ENCODE data around the gene FNIP1. TPM values are rescaled to one million over a fixed set of nuclear protein-coding genes. Genes with fewer than 3 reads are reported as not detected.
"Not testable (repeated sequence)": the region's sequence is repeated elsewhere in the genome, so short reads cannot be mapped to it uniquely, and the experiment has no call there.

The FNIP1 gene
- polyA plus RNA-seq (2013, experiment 1 of 2; ENCODE audit: insufficient read length): 13.5 TPM
- polyA plus RNA-seq (2013, experiment 2 of 2; ENCODE audit: insufficient read length): 12.4 TPM

DNA sequence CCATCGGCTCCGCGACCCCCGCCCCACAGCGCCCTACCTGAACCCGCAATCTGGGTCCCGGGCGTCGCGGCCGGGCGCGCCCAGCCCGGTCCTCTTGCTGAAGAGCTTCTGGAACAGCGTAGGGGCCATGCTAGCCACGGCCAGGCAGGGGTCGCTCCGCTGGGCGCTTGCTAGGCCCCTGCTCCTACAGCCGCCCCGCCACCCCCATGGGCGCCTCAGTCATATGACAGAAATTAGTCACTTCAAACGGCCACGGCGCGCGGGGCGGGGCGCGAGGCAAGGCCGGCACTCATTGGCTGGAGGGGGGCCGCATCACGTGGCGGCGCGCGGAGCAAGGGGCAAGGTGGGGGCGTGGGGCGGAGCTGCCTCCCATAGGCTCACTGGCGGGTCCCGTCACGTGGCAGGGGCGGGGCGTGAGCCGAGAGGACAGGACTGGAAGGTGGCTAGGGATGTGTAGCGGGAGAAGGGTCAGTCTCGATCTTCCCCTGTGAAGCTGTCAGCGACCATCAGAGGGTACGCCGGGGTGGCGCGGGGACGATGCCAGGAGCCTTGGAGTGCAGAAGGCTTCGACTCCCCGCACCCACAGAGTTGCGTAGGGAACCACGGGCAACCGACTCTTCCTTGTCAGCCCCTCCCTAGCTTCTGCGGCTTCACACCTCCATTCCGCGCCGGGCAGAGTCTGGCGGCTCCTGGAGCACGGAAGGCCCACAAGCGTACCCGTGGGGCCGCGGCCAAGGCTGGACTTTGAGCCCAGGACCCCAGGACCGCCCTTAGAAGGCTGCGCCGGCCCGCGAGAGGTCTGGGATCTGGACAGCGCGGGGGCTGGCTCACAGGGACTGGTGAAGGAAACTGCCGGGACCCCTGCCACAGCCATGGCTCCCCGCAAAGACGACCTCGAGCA is at the start of gene FNIP1:
Gene FNIP1, minus strand, starts transcription at position 225 of the 901 bp plus-strand sequence. Its CDS starts 96 bp downstream, at position 129.
- peak; percentile 98 for DNase-seq

DNA sequence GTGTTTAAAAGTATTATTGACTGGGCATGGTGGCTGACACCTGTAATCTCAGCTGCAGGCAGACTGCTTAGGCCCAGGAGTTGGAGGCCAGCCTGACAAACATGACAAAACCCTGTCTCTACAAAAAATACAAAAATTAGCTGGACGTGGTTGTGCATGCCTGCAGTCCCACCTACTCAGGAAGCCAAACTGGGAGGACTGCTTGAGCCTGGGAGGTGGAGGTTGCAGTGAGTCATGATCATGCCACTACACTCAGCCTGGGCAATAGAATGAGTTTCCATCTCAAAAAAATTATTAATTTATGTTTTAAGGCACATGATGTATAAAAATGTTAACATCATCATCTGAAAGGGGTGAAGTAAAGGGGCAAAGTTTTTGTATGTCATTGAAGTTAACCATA is 49.7 kb upstream of the FNIP1 start:
- DNase-seq: no peak

DNA sequence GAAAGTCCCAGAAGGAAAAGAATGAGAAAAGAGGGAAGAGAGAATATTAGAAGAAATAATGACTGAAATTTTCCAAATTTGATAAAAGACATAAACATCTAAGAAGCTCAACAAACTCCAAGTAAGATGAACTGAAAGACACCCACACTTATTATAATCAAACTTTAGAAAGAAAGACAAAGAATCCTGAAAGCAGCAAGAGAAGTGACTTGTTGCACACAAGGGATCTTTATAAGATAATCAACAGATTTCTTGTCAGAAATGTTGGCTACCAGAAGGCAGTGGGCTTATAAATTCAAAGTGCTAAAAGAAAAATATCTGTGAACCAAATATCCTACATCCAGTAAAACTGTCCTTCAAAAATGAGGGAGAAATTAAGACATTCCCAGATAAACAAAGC is 49.0 kb upstream of the FNIP1 start:
- no peak for DNase-seq

DNA sequence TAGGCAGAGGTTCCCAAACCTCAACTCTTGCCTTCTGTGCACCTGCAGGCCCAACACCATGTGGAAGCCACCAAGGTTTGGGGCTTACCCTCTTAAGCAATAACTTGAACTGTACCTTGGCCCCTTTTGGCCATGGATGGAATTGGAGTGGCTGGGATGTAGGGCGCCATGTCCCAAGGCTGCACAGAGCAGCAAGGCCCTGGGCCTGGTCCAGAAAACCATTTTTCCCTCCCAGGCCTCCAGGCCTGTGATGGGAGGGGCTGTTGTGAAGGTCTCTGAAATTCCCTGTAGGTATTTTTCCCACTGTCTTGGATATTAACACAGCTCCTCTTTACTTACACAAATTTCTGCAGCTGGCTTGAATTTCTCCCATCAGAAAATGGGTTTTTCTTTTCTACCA is 46.2 kb upstream of the FNIP1 start:
- not testable (repeated sequence) for DNase-seq

DNA sequence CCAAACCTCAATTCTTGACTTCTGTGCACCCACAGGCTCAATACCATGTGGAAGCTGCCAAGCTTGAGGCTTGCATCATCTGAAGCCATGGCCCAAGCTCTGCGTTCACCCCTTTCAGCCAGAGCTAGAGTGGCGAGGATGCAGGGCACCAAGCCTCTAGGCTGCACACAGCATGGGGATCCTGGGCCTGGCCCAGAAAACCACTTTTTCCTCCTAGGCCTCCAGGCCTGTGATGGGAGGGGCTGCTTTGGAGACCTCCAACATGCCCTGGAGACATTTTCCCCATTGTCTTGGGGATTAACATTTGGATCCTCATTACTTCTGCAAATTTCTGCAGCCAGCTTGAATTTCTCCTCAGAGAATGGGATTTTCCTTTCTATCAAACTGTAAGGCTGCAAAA is 35.9 kb upstream of the FNIP1 start:
- not testable (repeated sequence) for DNase-seq

DNA sequence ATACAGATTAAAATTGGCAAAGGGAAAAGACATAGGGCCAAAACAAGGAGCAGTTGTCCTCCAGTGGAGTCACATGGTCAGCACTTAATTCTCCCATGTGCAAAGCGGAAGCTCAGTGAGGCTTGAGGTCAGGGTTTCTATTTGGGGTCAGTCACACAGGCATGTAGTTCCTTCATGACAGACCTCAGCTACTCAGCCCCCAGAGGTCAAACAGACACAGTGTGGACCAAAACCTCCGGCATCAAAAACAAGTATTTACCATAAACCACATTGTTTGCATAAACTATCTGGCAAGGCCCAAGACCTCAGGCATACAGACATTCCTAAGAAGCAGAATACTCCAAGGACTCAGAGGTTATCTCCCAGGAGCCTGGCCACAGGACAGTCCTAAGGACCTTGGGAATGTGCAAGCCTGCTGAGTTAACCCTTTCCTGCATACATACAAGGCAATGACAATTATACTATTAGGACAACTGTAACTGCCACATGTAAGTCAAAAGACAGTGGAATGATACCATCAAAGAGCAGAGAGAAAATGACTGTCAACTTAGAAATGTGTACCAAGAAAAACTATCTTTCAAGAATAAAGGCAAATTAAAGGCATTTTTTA is 28.7 kb upstream of the FNIP1 start:
- no peak for DNase-seq

DNA sequence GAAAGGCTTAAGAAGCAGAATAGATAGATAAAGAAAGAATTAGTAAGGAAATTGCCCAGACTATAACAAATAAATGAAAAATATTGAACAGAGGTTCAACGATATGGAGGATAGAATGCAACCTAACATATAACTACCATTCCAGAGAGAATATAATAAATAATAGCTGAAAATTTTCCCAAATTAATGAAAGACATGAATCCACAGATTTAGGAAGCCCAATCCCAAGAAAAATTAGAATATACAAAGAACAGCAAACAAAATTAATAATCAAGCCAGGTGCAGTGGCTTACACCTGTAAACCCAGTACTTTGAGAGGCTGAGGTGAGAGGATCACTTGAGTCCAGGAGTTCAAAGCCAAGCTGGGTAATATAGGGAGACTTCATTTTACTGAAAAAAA is 27.8 kb upstream of the FNIP1 start:
- no peak for DNase-seq

DNA sequence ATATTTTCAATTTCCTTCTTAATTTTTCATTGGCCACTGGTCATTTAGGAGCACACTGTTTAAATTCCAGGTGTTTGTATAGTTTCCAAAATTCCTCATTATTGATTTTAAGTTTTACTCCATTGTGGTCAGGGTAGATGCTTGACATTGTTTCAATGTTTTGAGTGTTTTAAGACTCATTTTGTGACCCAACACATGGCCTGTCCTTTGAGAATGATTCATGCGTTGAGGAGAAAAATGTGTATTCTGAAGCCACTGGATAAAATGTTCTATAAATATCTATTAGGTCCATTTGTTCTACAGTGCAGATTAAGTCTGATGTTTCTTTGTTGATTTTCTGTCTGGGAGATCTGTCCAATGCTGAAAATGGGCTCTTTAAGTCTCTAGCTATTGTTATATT is 24.4 kb upstream of the FNIP1 start:
- DNase-seq: peak; percentile 56

DNA sequence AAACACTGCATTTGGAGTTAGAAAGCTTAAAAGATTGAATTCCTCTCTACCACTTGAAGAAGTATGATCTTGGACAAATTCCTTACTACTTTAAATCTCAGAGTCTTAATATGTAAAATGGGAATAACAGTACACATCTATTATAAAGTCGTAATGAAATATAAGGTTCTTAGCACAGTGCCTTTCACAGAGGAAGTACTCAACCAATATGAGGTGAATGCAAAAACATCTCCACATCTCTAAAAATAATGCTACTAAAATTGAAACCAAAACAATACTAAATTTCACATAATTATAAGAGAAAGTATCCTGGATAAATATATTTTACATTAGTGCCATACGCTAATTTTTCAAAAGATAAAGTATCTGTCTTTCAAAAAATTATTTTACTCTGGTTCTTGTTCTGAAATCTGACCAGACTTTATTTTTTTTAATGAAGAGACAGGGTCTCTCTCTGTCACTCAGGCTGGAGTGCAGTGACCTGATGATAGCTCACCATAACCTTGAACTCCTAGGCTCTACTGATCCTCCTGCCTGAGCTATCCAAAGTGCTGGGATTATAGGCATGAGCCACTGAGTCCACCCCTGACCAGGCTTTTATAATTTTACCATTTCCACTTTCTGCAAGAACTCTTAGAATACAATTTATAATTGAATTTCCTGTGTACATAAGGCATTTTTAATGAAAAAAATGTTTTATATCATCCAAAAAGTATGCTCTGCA is 21.3 kb upstream of the FNIP1 start:
- DNase-seq: no peak

DNA sequence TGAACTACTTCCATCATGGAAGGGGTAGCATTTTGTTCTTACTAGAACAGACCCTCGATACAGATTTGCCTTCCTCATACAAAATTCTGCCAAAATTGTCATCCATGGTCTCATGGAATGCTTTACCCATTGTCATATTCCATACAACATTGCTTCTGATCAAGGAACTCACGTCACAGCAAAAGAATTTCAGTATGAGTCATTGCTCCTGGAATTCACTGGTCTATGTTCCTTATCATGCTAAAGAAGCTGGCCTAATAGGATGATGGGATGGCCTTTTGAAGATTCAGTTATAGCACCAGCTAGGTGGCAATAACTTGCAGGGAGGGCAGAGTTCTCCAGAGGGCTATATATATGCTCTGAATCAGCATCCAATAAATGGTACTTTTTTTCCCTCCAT is 18.2 kb upstream of the FNIP1 start:
- peak; percentile 86 for DNase-seq

DNA sequence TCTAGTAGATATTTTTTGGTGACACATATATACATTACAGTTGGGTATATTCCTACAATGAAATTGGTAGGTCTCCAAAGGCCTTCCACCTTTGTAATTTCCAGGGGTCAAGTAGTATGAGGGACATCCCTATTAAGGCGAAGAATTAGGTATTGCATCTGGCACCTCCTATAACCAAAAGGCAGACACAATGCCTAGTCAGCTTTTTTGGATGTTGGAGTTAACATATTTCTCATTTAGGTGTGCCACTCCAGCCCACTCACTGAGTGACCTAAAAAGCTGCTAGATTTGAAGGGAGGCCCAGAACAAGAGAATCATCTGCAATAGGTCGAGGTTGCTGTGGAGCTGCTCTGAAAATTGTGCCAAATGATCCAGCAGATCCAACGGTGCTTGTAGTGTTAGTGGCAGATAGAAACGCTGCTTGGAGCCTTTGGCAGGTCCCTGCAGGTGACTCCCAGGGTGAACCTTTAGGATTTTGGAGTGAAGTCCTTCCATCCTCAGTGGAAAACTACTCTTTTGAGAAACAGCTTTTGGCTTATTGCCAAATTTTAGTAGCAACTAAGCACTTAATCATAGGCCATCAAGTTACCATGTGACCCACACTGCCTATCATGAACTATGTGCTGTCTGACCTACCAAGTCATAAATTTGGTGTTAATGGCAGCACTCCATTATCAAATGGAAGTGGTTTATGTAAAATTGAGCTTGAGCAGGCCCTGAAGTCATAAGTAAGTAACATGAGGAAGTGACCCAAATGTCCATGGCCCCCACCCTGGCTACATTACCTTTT is 15.7 kb upstream of the FNIP1 start:
- no peak for DNase-seq

DNA sequence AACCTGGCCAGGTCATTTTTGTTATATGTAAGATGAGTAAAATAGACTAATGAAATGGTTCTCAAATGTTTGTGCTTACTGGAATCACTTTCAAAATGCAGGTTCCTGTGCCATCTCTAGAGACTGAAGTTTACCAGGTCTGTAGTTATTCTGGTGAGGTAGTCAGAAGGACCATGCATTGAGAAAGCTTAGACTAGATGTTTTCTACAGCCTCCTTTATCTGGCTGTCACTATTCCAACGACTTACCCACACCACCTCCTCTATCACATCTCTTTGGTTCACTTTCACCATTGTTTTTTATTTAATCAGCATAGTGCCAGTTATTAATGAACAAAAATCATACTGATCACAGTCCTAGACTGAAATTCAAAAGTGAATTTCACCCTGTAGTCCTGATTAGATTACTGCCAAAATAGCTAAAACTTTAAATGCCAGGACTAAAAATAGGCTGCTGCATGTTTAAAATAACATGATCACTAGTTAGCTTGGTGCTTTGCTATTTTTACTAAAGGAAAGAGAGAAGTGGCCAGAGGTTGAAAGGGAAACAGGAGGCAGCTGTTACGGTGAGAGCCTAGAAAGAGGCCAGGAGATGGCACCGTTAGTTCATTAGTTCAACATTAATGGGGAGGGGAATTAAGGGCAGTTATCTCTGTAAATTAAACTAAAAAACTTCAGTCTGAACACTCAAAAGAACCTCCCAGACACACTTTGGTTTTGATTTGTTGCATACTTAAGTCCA is 13.9 kb upstream of the FNIP1 start:
- DNase-seq: no peak

DNA sequence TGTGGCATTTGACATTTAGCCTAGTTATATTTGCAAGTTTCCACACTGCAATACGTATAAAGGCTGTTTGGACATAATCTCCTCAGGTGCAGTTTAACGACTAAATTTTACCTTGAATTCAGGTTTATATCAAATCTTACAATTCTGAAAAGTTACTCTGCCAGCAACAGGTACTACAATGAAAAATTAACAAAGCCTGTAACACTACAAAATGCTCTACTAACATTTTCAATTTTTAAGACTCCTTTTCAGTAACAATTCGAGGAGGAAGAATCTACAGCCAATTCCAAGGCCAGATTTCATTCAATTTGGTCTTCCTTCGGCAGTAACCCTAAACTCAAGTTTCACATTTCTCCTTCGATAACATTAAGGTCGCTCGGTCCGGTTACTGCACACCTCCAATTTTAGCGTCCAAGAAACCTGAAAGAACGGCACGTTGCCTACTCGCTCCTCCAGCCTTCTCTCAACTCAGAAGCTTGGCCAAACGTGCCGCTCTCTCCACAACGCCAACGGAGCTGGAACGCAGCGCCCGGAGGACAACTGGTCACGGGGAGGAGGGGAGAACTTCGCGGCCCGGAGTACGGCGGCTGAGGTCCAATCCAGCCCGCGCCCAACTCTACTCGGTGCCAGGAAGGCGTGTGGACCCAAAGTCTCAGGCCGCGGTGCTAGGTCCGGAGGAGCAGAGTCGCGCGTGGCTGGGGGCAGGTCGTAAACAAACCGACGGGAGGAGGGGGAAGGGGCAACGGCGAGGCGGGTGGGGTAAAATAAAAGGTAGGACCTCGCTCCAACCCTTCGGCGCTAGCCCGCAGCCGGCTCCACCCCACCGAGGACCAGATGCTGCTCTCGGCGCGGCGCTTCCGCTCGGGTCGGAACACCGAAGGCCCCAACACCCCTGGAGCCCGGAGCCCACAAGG is 681 bp downstream of the FNIP1 start:
- peak; percentile 36 for DNase-seq

DNA sequence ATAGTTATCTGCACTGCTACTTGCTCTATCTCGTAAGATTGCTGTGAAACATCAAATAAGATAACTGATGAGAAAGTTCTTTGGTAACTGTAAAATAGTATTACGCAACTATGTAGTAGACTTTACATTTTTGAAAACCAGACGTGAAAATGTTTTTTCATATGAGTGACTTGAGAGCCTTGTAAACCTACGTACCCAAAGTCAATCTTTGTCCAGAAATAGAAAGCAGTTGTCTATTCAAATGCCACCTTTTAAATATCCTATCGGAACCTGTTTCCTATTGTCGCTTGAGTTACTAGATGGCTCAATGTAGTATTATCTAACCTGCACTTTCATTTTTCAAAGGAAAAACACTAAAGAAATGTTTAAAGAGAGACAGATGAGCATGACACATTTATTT is 1.6 kb downstream of the FNIP1 start:
- DNase-seq: no peak

DNA sequence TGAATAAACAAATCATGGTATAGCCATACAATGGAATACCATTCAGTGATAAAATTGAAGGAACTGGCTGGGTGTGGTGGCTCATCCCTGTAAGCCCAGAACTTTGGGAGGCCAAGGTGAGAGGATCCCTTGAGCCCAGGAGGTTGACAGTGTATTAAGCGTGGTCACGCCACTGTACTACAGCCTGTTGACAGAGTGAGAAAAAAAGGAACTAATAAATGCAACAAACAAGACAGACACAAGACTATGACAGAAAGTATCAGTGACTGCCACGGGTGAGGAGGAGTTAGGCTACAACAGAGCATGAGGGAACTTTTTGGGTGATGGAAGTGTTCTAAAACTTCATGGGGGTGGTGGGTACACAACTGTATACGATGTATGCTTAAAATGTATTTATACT is 2.2 kb downstream of the FNIP1 start:
- DNase-seq: no peak

DNA sequence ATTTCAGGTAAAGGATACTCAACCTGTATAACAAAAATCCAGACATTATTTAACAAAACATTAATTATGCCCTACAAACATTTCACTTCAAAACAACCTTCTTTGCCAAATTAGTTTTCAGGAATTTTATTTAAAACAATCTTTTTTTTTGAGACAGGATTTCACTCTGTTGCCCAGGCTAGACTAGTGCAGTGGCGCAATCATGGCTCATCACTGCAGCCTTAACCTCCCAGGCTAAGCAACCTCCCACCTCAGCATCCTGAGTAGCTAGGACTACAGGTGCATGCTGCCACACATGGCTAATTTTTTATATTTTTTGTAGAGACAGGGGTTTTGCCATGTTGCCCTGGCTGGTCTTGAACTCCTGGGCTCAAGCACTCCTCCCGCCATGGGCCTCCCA is 3.9 kb downstream of the FNIP1 start:
- DNase-seq: no peak

DNA sequence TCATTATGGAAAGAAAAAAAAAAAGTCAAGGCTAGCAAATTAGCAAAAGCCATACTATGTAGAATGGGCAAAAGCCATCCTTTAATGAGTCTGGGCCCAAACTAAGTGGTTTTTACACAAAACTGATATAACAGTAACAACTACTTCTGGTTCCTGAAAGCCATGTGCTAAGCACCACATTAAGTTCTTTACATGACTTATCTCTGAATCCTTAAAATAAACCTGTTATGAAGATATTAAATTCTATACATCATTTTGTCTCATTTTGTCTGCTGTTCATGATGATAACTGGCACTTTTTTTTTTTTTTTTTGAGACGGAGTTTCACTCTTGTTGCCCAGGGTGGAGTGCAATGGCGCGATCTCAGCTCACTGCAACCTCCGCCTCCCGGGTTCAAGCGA is 5.0 kb downstream of the FNIP1 start:
- DNase-seq: no peak

DNA sequence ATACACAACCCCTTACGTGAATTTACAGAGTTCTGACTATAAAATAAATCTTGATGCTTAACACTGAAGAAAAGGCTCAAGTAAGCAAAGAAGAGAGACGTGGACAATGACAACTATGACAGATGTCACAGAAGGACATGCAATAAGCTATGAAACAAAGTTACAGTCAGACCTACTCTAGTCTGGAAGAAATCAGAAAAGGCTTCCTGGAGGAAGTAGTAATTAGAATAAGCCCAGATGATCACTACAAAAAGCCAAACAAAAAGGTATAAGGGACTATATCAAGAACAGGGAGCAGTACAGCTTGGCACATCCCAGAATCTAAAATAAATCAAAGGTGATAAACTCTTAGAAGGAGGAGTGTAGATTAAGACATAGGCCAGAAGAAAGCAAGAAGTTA is 6.3 kb downstream of the FNIP1 start:
- no peak for DNase-seq

DNA sequence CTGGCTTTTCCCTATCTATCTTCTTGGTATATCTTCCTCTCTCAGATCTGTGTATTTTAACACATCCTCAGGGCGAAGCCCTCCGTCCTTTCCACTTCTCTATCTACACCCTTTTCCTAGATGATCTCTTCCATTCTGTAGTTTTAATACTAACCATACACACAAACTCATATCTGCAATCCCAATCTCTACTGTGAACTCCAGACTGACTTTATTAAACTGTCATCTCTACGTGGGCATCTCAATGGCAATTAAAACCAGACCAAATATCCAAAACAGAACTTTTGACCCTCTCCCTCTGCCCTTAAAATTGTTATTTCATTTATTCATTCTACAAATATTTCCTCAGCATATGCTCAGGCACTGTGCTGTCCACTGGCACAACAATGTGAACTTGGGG is 7.1 kb downstream of the FNIP1 start:
- DNase-seq: no peak

DNA sequence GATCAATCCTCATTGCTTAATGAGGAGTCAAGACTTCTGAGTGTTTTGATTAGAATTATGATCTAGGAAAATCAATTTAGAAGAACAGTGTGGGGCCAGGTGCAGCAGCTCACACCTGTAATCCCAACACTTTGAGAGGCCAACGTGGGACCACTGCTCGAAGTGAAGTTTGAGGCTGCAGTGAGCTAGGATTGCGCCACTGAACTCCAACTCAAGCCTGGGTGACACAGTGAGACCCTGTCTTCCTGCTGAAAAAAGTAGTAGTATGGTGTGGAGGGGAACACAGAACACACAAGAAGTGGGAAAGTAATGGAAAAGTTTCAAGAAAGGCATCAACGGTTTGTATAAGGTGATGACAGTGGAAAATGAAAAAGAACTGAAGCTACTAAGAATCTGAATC is 9.1 kb downstream of the FNIP1 start:
- no peak for DNase-seq
